NCI-H1436 treated with DMSO at 0.1 percent for 48 hours (cell line): ENCODE measurements around the gene PAPLN.

Experiments
- DNase-seq: peaks from one replicate; lab custom pipeline; 2025; lab: John Stamatoyannopoulos, UW

The PAPLN gene

GRCh38 chr14:73232984-73233383 is 4.3 kb upstream of the PAPLN start:
- DNase-seq, result no peak

DNA sequence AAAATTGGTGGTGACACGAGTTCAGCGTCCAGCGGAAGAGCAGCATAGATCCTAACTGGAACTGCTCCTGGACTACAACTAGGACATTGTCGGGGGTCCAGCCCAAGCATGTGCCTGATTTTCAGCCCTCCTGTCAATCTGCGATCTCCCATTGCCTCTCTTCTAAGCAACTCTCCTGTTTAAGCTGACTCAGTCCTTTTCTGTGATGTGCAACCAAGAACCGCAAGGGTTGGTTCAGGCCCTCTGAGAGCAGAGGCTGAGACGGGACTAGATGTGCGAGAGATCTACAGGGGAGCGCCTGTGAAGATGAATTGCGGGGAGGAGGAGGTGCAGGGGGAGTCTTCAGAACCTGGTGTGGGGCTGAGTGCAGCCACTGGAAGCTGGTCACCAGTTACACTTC is 3.7 kb upstream of the PAPLN start:
- DNase-seq, result no peak

GRCh38 chr14:73234029-73234428 is 3.3 kb upstream of the PAPLN start:
- DNase-seq, result no peak

DNA sequence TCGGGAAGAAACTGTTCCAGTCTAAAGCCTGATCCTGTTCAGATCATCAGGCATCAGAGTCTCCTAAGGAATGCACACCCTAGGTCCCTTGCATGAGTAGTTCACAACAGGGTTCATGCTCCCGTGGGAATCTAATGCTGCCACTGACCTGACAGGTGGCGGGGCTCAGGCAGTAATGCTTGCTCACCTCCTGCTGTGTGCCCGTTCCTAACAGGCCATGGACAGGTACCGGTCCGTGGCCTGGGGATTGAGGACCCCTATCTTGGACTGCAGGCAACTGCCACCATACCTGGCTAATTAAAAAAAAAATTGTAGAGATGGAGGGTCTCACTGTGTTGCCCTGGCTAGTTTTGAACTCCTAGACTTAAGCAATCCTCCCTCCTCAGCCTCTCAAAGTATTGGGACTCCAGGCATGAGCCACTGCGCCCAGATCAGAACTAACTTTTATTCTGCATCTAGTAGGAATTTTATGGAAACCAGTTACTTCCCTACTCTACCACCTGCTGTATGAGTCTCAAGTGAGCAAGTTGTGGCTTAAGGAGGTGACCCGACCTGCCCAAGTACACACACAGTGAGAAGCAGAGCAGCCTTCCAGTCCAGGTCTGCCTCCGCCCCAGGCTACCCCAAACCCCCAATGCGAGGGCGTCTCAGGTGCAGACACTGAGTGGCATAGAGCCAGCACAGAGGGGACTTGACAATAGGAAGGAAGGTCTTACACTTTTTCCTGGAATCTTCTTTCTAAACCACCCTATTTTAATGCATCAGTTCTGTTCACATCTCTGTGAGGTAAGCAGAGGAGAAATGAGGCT is 2.5 kb upstream of the PAPLN start:
- DNase-seq, result no peak

- no peak for DNase-seq
Measured at GRCh38 chr14:73235531-73236155, 1.7 kb upstream of the PAPLN start.

GRCh38 chr14:73236157-73236556 is 1.1 kb upstream of the PAPLN start:
- no peak for DNase-seq

GRCh38 chr14:73236752-73237218 is 521 bp upstream of the PAPLN start:
- no peak for DNase-seq

GRCh38 chr14:73237786-73238423 is 599 bp downstream of the PAPLN start:
- no peak for DNase-seq

GRCh38 chr14:73238424-73238852 is 1.1 kb downstream of the PAPLN start:
- DNase-seq, result no peak

DNA sequence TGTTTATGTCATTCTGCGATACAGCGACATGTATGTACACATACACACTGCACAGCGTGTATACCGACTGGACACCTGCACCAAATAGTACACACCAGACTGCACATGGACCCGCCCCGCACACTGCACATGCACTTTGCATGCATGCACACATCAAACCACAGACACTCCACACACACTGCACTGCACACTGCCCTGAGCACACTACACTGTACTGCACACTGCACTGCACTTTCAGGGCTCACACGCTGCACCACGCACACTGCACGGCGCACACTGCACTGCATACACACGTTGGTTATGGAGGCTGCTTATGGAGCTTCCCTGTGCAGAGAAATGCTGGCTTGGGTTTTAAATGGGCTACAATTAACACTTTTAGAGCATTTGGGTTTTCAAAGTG is 1.6 kb downstream of the PAPLN start:
- DNase-seq, result no peak

DNA sequence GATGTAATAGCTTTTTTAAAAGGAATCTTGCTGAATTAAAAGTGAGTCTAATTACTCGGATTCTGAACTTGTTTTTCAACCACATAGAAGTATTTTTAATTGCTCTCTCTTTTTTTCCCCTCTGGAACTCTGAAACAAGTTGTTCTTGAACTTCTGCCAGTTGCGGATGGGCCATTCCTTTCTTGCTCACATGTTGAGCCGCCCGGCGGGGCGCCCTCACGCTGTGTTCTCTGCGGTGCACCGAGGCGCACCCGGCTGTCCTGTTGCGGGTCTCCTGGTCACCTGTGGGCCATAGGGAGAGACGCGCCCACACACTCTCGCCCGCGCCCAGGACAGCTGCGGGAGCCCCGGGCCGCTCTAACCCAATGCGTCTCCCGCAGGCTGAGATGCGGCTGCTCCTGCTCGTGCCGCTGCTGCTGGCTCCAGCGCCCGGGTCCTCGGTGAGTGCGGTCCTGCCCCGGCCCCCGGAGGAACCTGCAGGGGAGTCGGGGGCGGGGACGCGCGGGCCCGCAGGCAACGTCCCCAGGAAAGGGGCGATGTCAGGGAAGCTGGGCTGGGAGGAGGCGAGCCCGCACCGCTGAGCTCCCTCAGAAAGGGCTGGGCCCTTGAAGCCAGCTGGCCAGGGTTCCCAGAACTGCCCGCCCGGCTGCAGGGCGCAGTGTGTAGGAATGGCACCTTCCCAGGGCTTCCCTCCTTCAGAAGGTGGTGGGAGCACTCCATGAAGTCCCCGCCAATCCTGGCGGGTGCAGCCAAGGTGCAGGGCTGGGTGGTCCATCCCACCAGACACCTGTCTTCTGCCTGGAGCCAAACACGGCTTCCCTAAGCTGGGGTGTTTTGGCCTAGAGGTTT is 2.3 kb downstream of the PAPLN start:
- no peak for DNase-seq

DNA sequence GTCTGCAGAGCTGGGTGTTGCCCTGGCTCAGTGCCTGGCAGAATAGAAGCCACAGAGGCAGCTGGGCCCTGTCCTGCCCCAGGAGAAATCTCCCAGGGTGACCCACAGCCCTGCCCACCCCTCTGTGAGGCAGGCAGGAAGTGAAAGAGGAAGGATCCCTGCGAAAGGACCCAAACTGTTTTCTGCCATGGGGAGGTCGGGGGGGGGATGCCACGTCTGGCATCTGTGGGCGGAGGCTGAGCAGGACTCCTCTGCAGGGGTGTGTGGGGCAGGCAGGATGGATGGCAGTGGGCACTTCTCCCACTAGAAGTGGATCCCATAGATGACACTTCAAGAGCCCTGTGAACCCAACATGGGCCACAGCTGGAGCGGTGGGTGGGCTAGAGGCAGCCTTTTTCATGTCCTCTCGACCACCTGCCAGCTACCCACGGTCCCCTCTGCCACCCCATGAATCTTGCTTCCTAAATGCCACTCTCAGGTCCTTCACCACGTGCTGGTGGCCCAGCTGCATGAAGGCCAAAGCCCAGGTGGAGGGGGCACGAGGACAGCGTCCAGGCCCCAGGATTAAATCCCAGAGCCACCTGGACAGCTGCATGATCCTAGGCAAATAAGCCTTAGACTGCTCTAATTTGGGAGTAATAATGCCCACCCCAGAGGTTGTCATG is 3.6 kb downstream of the PAPLN start:
- DNase-seq, result no peak

- DNase-seq, result no peak
Measured at GRCh38 chr14:73241481-73242165, 4.3 kb downstream of the PAPLN start.

- DNase-seq, result no peak
Measured at GRCh38 chr14:73242357-73242901, 5.1 kb downstream of the PAPLN start.

DNA sequence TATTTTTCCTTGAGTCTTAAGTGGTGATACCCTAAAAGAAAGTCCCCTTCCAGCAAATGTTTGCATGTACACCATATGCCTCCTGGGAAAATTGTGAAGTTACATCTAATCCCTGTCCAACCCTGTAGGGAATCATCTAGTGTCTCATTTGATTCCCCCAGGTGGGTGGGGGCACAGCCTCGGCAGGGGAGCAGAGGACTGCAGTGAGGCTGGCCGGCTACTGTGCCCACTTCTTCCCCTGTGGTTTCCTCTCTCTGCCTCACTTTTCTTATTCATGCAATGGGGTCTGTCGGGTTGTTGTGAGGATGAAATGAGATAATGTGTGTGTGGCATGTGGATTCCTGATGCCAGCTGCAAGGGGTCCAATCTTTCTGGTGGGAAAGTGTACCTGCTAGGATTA is 6.0 kb downstream of the PAPLN start:
- DNase-seq, result no peak

- DNase-seq, result no peak
Measured at GRCh38 chr14:73243748-73244147, 6.4 kb downstream of the PAPLN start.

GRCh38 chr14:73244541-73245290 is 7.4 kb downstream of the PAPLN start:
- no peak for DNase-seq

DNA sequence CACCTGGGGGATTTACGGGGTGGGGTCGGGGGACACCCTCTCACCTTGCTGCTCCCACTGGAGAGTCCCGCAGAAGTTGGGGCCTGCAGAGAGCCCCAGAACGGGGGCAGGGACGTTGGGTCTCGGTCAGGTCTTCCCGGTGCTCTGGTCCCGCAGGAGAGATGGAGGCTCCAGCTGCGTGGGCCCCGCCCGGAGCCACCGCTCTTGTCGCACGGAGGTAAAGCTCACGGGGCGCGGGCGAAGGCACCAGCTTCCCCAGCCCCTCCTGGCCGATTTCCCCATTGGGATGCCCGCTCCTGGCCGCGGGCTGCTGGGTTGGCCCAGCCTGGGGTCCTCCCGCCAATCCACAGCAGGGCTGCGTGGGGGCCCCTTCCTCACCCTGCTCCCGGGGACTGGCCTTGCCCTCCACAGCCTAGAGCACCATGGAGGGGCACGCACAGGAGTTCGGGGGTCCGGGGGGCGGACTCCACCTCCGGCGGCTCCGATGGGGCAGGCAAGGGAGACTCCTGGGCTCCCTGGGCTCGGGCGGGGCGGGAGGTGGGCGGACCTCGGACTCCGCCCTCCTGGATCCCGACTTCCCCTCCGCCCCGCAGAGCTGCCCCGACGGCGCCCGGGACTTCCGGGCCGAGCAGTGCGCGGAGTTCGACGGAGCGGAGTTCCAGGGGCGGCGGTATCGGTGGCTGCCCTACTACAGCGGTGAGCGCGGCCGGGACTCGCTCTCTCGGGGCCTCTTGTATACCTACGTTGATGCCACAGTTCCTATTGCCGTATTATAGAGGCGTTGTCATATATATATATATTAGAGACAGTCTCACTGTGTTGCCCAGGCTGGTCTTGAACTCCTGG is 8.4 kb downstream of the PAPLN start:
- no peak for DNase-seq
